K562 (cell line): ENCODE measurements around the gene NAA50. TPM values are rescaled to one million over a fixed set of nuclear protein-coding genes. Genes with fewer than 3 reads are reported as not detected.

Experiments
- CEBPB ChIP-seq: fragments of 450-650 bp; IDR thresholded peaks from 2 replicates; pipeline ENCODE4 v1.6.1; 2016; ENCODE audit warnings: missing genetic modification characterization, missing compliant biosample characterization
- CXXC5 ChIP-seq: fragments of 250-450 bp; sonication (Bioruptor Pico); IDR thresholded peaks from 2 replicates; pipeline ENCODE4 v1.8.0; 2022; ENCODE audit warnings: inconsistent platforms, mild to moderate bottlenecking, moderate library complexity
- EGR1 ChIP-seq: fragments of 450-650 bp; conservative IDR thresholded peaks from 2 replicates; pipeline ENCODE4 v1.6.1; 2017; ENCODE audit warnings: mild to moderate bottlenecking
- FIP1L1 ChIP-seq: fragments of 200-400 bp; formaldehyde crosslinking; IDR thresholded peaks from 2 replicates; pipeline ENCODE4 v1.6.1; 2018; ENCODE audit warnings: mild to moderate bottlenecking, low read depth, low read length; ENCODE audit not compliant: poor library complexity, severe bottlenecking
- MEIS2 ChIP-seq: fragments of 450-650 bp; IDR thresholded peaks from 2 replicates; pipeline ENCODE4 v1.6.1; 2014; ENCODE audit warnings: mild to moderate bottlenecking; ENCODE audit not compliant: partially characterized antibody
- MYC ChIP-seq, 2 experiments: fragments of 250-450 bp in 1 of 2; sonication (Bioruptor Pico) in 1 of 2; IDR thresholded peaks; 2 replicates each; pipeline versions ENCODE4 v1.5.1 to v1.6.1; 2012 to 2021; ENCODE audit warnings: low read depth in 2 of 2, borderline replicate concordance in 1 of 2, improper control_type of control experiment in 1 of 2, low read length in 1 of 2, mild to moderate bottlenecking in 1 of 2, moderate library complexity in 1 of 2
- NR2C2 ChIP-seq, 2 experiments: fragments of 200-800 bp in 1 of 2; sonication (Bioruptor generic) in 1 of 2; sonication (generic) in 1 of 2; formaldehyde crosslinking in 1 of 2; IDR thresholded peaks; 2 replicates each; pipeline versions ENCODE4 v1.6.1 to v1.8.0; 2016 to 2022; ENCODE audit warnings: mild to moderate bottlenecking in 1 of 2, missing compliant biosample characterization in 1 of 2, missing genetic modification characterization in 1 of 2, missing genetic modification reagents in 1 of 2
- RBBP5 ChIP-seq: fragments of 200-600 bp; sonication (generic); IDR thresholded peaks from 2 replicates; pipeline ENCODE4 v1.6.1; 2012; ENCODE audit warnings: borderline replicate concordance, mild to moderate bottlenecking, low read length, control low read depth, inconsistent platforms; ENCODE audit not compliant: insufficient read depth, poor library complexity, severe bottlenecking
- RBFOX2 ChIP-seq: fragments of 200-400 bp; formaldehyde crosslinking; IDR thresholded peaks from 2 replicates; pipeline ENCODE4 v1.6.1; 2017; ENCODE audit warnings: low read depth, mild to moderate bottlenecking, low read length, moderate library complexity
- SMAD4 ChIP-seq: fragments of 250-450 bp; sonication (Bioruptor Pico); conservative IDR thresholded peaks from 2 replicates; pipeline ENCODE4 v1.8.0; 2021; ENCODE audit warnings: inconsistent platforms, mild to moderate bottlenecking, moderate library complexity
- SP1 ChIP-seq: sonication (generic); formaldehyde crosslinking; IDR thresholded peaks from 2 replicates; pipeline ENCODE4 v1.8.1; 2022; ENCODE audit warnings: mild to moderate bottlenecking, missing genetic modification reagents
- ZBED1 ChIP-seq: IDR thresholded peaks from 2 replicates; pipeline ENCODE4 v1.6.1; 2014
- polyA plus RNA-seq, 8 experiments: library from polyadenylated mRNA; depleted of rRNA in 4 of 8; stranded (reverse) in 5 of 8; unstranded in 3 of 8; fragments of >200 nt; fragmentation: Nextera tagmentation in 2 of 8; fragmentation: Illumina TruSeq in 1 of 8; extraction: Ambion mirVana in 2 of 8; extraction: Trizol in 1 of 8; gene quantifications; 2 replicates each; pipeline versions ENCODE4 v1.2.1 to v1.2.3, GENCODE V29; 2011 to 2014; ENCODE audit warnings: inconsistent platforms in 1 of 8, missing spikeins in 1 of 8
- total RNA-seq, 7 experiments: library from RNA; depleted of rRNA in 6 of 7; stranded (reverse); fragments of >200 nt in 6 of 7; fragmentation: Illumina TruSeq in 2 of 7; extraction: Trizol in 2 of 7; gene quantifications; 2 replicates each; pipeline versions ENCODE4 v1.2.1 to v1.2.3, GENCODE V29; 2011 to 2021; ENCODE audit warnings: low replicate concordance in 1 of 7
- TF ChIP-seq, protein P1 (sequence below): fragments of 450-650 bp; IDR thresholded peaks from 2 replicates; pipeline ENCODE4 v1.6.1; 2016; ENCODE audit warnings: low read depth
- TF ChIP-seq, protein P2 (sequence below): sonication (generic); formaldehyde crosslinking; IDR thresholded peaks from 2 replicates; pipeline ENCODE4 v1.8.0; 2023; ENCODE audit warnings: mild to moderate bottlenecking, missing genetic modification reagents
- TF ChIP-seq, protein P3 (sequence below): conservative IDR thresholded peaks from 2 replicates; pipeline ENCODE4 v1.6.1; 2011; ENCODE audit warnings: low read depth, mild to moderate bottlenecking, low read length; ENCODE audit not compliant: control insufficient read depth

Gene NAA50
- total and polyA plus RNA-seq, 9 of the 15 experiments (the other 6 are each of a cell fraction or from before 2014, with no cell fraction given), result 40.0 to 301 (median 112) TPM

DNA sequence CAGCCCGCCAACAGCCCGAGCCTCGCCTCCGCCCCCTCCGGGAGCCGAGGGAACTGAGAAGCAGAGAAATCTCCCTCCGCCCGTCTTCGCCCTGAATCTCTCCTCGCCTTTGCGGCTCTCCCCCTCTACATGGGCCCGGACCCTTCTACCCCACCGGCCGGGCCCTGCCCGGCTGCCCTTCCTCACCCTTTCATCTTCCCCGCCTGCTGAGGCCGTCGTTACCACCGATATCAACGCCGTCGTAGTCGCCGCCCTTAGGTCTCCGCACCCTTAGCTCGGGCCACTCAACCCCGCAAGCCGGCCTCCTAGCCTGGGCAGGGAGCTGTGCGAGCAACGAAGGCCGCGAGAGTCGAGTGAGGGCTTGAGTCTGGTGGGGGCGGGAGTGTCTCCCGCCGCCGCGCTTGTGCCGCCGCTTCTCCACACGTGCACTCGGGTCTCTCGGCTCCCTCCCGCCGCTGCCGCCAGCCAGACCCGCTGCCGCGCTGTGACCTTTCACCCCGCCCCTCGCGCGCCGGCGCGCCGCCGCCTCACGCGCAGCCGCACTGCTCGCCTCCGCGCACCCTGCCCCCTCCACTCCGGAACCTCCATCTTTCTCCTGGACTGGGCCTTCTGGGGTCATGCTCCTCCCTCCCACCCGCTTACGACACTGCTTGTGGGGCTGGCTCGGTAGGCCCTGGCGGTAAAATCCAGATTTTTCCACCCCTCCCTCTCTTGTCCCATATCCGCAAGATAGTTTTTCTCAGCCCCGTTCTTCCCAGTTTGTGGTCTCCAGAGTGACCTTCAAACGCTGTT, at the start of gene NAA50 (continued):
- TF ChIP-seq, protein P1, sequence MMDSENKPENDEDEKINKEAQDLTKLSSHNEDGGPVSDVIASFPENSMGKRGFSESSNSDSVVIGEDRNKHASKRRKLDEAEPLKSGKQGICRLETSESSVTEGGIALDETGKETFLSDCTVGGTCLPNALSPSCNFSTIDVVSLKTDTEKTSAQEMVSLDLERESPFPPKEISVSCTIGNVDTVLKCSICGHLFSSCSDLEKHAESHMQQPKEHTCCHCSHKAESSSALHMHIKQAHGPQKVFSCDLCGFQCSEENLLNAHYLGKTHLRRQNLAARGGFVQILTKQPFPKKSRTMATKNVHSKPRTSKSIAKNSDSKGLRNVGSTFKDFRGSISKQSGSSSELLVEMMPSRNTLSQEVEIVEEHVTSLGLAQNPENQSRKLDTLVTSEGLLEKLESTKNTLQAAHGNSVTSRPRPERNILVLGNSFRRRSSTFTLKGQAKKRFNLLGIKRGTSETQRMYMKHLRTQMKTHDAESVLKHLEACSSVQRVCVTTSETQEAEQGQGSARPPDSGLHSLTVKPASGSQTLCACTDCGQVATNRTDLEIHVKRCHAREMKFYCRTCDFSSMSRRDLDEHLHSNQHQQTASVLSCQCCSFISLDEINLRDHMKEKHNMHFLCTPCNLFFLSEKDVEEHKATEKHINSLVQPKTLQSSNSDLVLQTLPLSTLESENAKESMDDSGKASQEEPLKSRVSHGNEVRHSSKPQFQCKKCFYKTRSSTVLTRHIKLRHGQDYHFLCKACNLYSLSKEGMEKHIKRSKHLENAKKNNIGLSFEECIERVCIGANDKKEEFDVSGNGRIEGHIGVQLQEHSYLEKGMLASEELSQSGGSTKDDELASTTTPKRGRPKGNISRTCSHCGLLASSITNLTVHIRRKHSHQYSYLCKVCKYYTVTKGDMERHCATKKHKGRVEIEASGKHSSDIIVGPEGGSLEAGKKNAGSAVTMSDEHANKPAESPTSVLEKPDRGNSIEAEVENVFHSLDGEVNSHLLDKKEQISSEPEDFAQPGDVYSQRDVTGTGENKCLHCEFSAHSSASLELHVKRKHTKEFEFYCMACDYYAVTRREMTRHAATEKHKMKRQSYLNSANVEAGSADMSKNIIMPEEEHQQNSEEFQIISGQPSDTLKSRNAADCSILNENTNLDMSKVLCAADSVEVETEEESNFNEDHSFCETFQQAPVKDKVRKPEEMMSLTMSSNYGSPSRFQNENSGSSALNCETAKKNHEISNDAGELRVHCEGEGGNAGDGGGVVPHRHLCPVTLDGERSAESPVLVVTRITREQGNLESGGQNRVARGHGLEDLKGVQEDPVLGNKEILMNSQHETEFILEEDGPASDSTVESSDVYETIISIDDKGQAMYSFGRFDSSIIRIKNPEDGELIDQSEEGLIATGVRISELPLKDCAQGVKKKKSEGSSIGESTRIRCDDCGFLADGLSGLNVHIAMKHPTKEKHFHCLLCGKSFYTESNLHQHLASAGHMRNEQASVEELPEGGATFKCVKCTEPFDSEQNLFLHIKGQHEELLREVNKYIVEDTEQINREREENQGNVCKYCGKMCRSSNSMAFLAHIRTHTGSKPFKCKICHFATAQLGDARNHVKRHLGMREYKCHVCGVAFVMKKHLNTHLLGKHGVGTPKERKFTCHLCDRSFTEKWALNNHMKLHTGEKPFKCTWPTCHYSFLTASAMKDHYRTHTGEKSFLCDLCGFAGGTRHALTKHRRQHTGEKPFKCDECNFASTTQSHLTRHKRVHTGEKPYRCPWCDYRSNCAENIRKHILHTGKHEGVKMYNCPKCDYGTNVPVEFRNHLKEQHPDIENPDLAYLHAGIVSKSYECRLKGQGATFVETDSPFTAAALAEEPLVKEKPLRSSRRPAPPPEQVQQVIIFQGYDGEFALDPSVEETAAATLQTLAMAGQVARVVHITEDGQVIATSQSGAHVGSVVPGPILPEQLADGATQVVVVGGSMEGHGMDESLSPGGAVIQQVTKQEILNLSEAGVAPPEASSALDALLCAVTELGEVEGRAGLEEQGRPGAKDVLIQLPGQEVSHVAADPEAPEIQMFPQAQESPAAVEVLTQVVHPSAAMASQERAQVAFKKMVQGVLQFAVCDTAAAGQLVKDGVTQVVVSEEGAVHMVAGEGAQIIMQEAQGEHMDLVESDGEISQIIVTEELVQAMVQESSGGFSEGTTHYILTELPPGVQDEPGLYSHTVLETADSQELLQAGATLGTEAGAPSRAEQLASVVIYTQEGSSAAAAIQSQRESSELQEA, result no peak
- TF ChIP-seq NR2C2 (CRISPR knock-in tag; IDR thresholded peaks at IDR 0.05) (peak; percentile 95), NR2C2 (tag; IDR thresholded peaks at IDR 0.05) (peak; percentile 99), CEBPB (tag) (peak; percentile 68), MYC (IDR thresholded peaks at IDR 0.05; ENCODE audit: low read depth, low read length) (0 out of 2 replicates have a peak, but pooled peaks have one; percentile 6), MYC (CRISPR knock-in tag; IDR thresholded peaks at IDR 0.05; ENCODE audit: borderline replicate concordance, low read depth) (peak; percentile 49; the same call in 1 of the 2 replicates), ZBED1 (0 out of 2 replicates have a peak, but pooled peaks have one; percentile 48), SP1 (0 out of 2 replicates have a peak, but pooled peaks have one; percentile 38), RBFOX2 (peak; percentile 92), CXXC5 (CRISPR knock-in tag) (peak; percentile 79), EGR1 (peak; percentile 10; the same call in 1 of the 2 replicates), FIP1L1 (peak; percentile 53), SMAD4 (peak; percentile 75), MEIS2 (peak; percentile 77), RBBP5 (peak; percentile 76)
- TF ChIP-seq, protein P2, sequence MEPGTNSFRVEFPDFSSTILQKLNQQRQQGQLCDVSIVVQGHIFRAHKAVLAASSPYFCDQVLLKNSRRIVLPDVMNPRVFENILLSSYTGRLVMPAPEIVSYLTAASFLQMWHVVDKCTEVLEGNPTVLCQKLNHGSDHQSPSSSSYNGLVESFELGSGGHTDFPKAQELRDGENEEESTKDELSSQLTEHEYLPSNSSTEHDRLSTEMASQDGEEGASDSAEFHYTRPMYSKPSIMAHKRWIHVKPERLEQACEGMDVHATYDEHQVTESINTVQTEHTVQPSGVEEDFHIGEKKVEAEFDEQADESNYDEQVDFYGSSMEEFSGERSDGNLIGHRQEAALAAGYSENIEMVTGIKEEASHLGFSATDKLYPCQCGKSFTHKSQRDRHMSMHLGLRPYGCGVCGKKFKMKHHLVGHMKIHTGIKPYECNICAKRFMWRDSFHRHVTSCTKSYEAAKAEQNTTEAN (CRISPR knock-in tag), result no peak
- TF ChIP-seq, protein P3, sequence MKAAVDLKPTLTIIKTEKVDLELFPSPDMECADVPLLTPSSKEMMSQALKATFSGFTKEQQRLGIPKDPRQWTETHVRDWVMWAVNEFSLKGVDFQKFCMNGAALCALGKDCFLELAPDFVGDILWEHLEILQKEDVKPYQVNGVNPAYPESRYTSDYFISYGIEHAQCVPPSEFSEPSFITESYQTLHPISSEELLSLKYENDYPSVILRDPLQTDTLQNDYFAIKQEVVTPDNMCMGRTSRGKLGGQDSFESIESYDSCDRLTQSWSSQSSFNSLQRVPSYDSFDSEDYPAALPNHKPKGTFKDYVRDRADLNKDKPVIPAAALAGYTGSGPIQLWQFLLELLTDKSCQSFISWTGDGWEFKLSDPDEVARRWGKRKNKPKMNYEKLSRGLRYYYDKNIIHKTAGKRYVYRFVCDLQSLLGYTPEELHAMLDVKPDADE, result no peak
